ENCODE data around the gene A3GALT2.

GRCh38 chr1:33322870-33323585 is 2.1 kb upstream of the A3GALT2 start:
- TF ChIP-seq CTCF (IDR thresholded peaks at IDR 0.05) (no peak), EZH2 (IDR thresholded peaks at IDR 0.05; ENCODE audit: borderline replicate concordance, insufficient read depth, low read depth, low read length, poor library complexity, severe bottlenecking) (no peak)
